H9 (cell line): ENCODE data around the gene RAX2. TPM values are rescaled to one million over a fixed set of nuclear protein-coding genes. Genes with fewer than 3 reads are reported as not detected.

Experiments used
- DNase-seq: peaks from one replicate; pipeline ENCODE4 v3.0.0-alpha.2; 2017
- H2AFZ ChIP-seq: one replicate; pipeline ENCODE4 v1.6.1; 2013; ENCODE audit warnings: mild to moderate bottlenecking, low read length, control low read depth, moderate library complexity
- H2AK5ac ChIP-seq: 2 replicates; pipeline ENCODE4 v1.6.1; 2013; ENCODE audit warnings: low read length, control low read depth, mixed read lengths; ENCODE audit not compliant: insufficient read length
- H2BK120ac ChIP-seq: one replicate; pipeline ENCODE4 v1.6.1; 2013; ENCODE audit warnings: low read depth, mild to moderate bottlenecking, low read length, control low read depth, inconsistent platforms; ENCODE audit not compliant: poor library complexity, severe bottlenecking
- H2BK12ac ChIP-seq: 2 replicates; pipeline ENCODE4 v1.6.1; 2013; ENCODE audit warnings: low read length, control low read depth, mixed read lengths, low read depth; ENCODE audit not compliant: insufficient read length
- H2BK15ac ChIP-seq: 2 replicates; pipeline ENCODE4 v1.6.1; 2013; ENCODE audit warnings: low read depth, low read length, control low read depth
- H2BK20ac ChIP-seq: one replicate; pipeline ENCODE4 v1.6.1; 2013; ENCODE audit warnings: low read depth, mild to moderate bottlenecking, low read length, control low read depth, inconsistent platforms; ENCODE audit not compliant: poor library complexity, severe bottlenecking
- H2BK5ac ChIP-seq: 2 replicates; pipeline ENCODE4 v1.6.1; 2013; ENCODE audit warnings: low read length, control low read depth, mixed read lengths; ENCODE audit not compliant: insufficient read length
- H3K14ac ChIP-seq: 2 replicates; pipeline ENCODE4 v1.6.1; 2013; ENCODE audit warnings: low read length, control low read depth; ENCODE audit not compliant: insufficient read depth
- H3K18ac ChIP-seq: 2 replicates; pipeline ENCODE4 v1.6.1; 2013; ENCODE audit warnings: low read depth, mild to moderate bottlenecking, mixed read lengths, low read length, control low read depth; ENCODE audit not compliant: insufficient read length
- H3K23ac ChIP-seq: 2 replicates; pipeline ENCODE4 v1.6.1; 2013; ENCODE audit warnings: low read length, control low read depth, mixed read lengths, low read depth; ENCODE audit not compliant: insufficient read length
- H3K23me2 ChIP-seq: 2 replicates; pipeline ENCODE4 v1.6.1; 2013; ENCODE audit warnings: low read depth, mild to moderate bottlenecking, mixed read lengths, low read length, control low read depth; ENCODE audit not compliant: insufficient read length, poor library complexity, severe bottlenecking
- H3K27ac ChIP-seq: 2 replicates; pipeline ENCODE4 v1.5.1; 2013; ENCODE audit warnings: low read length, control low read depth, mixed read lengths, low read depth; ENCODE audit not compliant: insufficient read length
- H3K27me3 ChIP-seq: 2 replicates; pipeline ENCODE4 v1.6.1; 2013; ENCODE audit warnings: low read length, control low read depth, inconsistent platforms; ENCODE audit not compliant: insufficient read depth
- H3K4ac ChIP-seq: 2 replicates; pipeline ENCODE4 v1.6.1; 2013; ENCODE audit warnings: low read depth, mild to moderate bottlenecking, control low read depth, inconsistent platforms, low read length, moderate library complexity
- H3K4me1 ChIP-seq: 2 replicates; pipeline ENCODE4 v1.6.1; 2013; ENCODE audit warnings: low read length, control low read depth, inconsistent platforms; ENCODE audit not compliant: insufficient read depth
- H3K4me2 ChIP-seq: 2 replicates; pipeline ENCODE4 v1.6.1; 2013; ENCODE audit warnings: low read length, control low read depth, mixed read lengths; ENCODE audit not compliant: insufficient read length, insufficient read depth
- H3K56ac ChIP-seq: 2 replicates; pipeline ENCODE4 v1.6.1; 2013; ENCODE audit warnings: low read depth, mild to moderate bottlenecking, mixed read lengths, low read length, control low read depth; ENCODE audit not compliant: insufficient read length
- H3K79me1 ChIP-seq: 2 replicates; pipeline ENCODE4 v1.6.1; 2013; ENCODE audit warnings: low read depth, mild to moderate bottlenecking, moderate library complexity, low read length, control low read depth, inconsistent platforms; ENCODE audit not compliant: insufficient read depth, poor library complexity, severe bottlenecking
- H3K79me2 ChIP-seq: 2 replicates; pipeline ENCODE4 v1.6.1; 2013; ENCODE audit warnings: low read length, control low read depth, inconsistent platforms; ENCODE audit not compliant: insufficient read depth
- H3K9ac ChIP-seq: 2 replicates; pipeline ENCODE4 v1.6.1; 2013; ENCODE audit warnings: low read length, control low read depth, mixed read lengths; ENCODE audit not compliant: insufficient read length; ENCODE audit errors: extremely low read depth
- H3K9me3 ChIP-seq: one replicate; pipeline ENCODE4 v1.6.1; 2013; ENCODE audit warnings: low read depth, low read length, inconsistent platforms; ENCODE audit not compliant: control insufficient read depth
- H3T11ph ChIP-seq: one replicate; pipeline ENCODE4 v1.6.1; 2013; ENCODE audit warnings: mild to moderate bottlenecking, low read length, control low read depth, inconsistent platforms
- H4K20me1 ChIP-seq: one replicate; pipeline ENCODE4 v1.6.1; 2013; ENCODE audit not compliant: control insufficient read depth, insufficient read length, insufficient read depth
- H4K5ac ChIP-seq: 2 replicates; pipeline ENCODE4 v1.6.1; 2013; ENCODE audit warnings: low read depth, mild to moderate bottlenecking, mixed read lengths, low read length, control low read depth; ENCODE audit not compliant: insufficient read length
- H4K8ac ChIP-seq: replicated peaks from 2 replicates; pipeline ENCODE4 v1.6.1; 2013; ENCODE audit warnings: low read length, control low read depth, mixed read lengths, low read depth; ENCODE audit not compliant: insufficient read length
- H4K91ac ChIP-seq: 2 replicates; pipeline ENCODE4 v1.6.1; 2013; ENCODE audit warnings: low read depth, mild to moderate bottlenecking, moderate library complexity, mixed read lengths, low read length, control low read depth; ENCODE audit not compliant: insufficient read length
- H3K27ac Mint-ChIP-seq, 3 experiments: 2 replicates in 2 of 3; 3 replicates in 1 of 3; pipeline ENCODE4 v1.8.0; 2020 to 2021; ENCODE audit warnings: mixed read lengths in 3 of 3, mild to moderate bottlenecking in 1 of 3, moderate library complexity in 1 of 3
- H3K27me3 Mint-ChIP-seq: 2 replicates; pipeline ENCODE4 v1.8.0; 2021; ENCODE audit warnings: low read depth, mild to moderate bottlenecking, moderate library complexity, mixed read lengths
- H3K36me3 Mint-ChIP-seq, 3 experiments: 2 replicates in 2 of 3; 3 replicates in 1 of 3; pipeline ENCODE4 v1.8.0; 2020 to 2021; ENCODE audit warnings: low read depth in 3 of 3, mixed read lengths in 3 of 3; ENCODE audit not compliant: insufficient read depth in 1 of 3
- H3K4me1 Mint-ChIP-seq, 2 experiments: 2 replicates each; pipeline ENCODE4 v1.8.0; 2020; ENCODE audit warnings: mixed read lengths in 2 of 2
- H3K4me3 Mint-ChIP-seq, 2 experiments: 2 replicates in 1 of 2; 3 replicates in 1 of 2; pipeline ENCODE4 v1.8.0; 2020 to 2021; ENCODE audit warnings: mild to moderate bottlenecking in 2 of 2, mixed read lengths in 2 of 2, moderate library complexity in 1 of 2
- H3K9me3 Mint-ChIP-seq, 2 experiments: 2 replicates in 1 of 2; 3 replicates in 1 of 2; pipeline ENCODE4 v1.8.0; 2020; ENCODE audit warnings: mild to moderate bottlenecking in 2 of 2, mixed read lengths in 2 of 2, moderate library complexity in 1 of 2
- WGBS: extraction: QIAGEN DNeasy Blood & Tissue Kit; methylation state at CpG from one replicate; pipeline ENCODE4 v1.1.7; 2013; ENCODE audit warnings: missing lambda C conversion rate, low lambda C conversion rate, mixed read lengths; ENCODE audit not compliant: insufficient read length; ENCODE audit errors: extremely low coverage; 5-methylcytosine and 5-hydroxymethylcytosine counted together
- total RNA-seq: library from RNA; stranded (reverse); gene quantifications from 2 replicates; pipeline ENCODE4 v1.2.1, GENCODE V29; 2021
- TF ChIP-seq, protein P1 (sequence below): fragments of 200-600 bp; sonication (generic); conservative IDR thresholded peaks from 3 replicates; pipeline ENCODE4 v1.8.0; 2021; ENCODE audit warnings: antibody characterized with exemption, mild to moderate bottlenecking

The RAX2 gene
- total RNA-seq, 1 experiment from 2014 or later, result not detected

DNA sequence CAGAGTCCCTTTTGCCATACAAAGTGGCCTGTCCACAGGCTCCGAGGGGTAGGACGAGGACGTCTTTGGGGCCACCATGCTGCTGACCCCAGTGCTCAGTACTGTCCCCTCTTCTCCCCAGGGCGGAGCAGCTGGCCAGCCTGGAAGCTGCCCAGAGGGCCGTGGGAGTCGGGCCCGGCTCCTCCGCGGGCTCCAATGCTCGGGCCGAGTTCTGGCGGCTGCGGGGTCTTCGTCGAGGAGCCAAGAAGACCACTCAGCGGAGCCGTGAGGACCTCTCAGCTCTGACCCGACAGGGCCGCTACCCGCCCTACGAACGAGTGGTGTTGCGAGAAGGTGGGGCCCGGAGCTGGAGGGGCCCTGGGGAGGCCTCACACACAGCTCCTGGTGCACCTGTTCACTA lies 31.6 kb downstream of the RAX2 start:
- Histone ChIP-seq H3K14ac (no peak overlapping the region), H3K79me1 (no peaks in the 10 kb centered on the region), H3K27me3 (no peaks in the 10 kb centered on the region), H2BK120ac (no peak overlapping the region), H3K23ac (no peak overlapping the region), H3K9ac (no peak overlapping the region), H2AK5ac (no peak overlapping the region), H2BK15ac (no peak overlapping the region), H3K23me2 (no peaks in the 10 kb centered on the region), H2AFZ (no peak overlapping the region), H3K79me2 (no peaks in the 10 kb centered on the region), H4K20me1 (no peaks in the 10 kb centered on the region), H2BK5ac (no peak overlapping the region), H2BK12ac (no peak overlapping the region), H3K4ac (no peak overlapping the region), H4K91ac (no peak overlapping the region), H3T11ph (no peak overlapping the region), H3K56ac (no peak overlapping the region), H3K4me2 (no peak overlapping the region), H4K8ac (no peak overlapping the region), H2BK20ac (no peak overlapping the region), H3K4me1 (no peaks in the 10 kb centered on the region), H4K5ac (no peak overlapping the region), H3K9me3 (no peaks in the 10 kb centered on the region), H3K18ac (no peak overlapping the region), H3K27ac (no peak overlapping the region)
- H3K4me3 Mint-ChIP-seq, result no peak overlapping the region
- H3K27me3 Mint-ChIP-seq, result no peaks in the 10 kb centered on the region; the same call in 1 of the 2 replicates
- H3K9me3 Mint-ChIP-seq, result no peaks in the 10 kb centered on the region
- no peaks in the 10 kb centered on the region for H3K4me1 Mint-ChIP-seq
- no peak for DNase-seq
- WGBS, result no CpG with 5 or more reads among the region's 24 CpGs
- H3K36me3 Mint-ChIP-seq, result peaks cover 0 to 23% (median 13%) of the 10 kb centered on the region in 3 experiments; a peak in 5 of 7 replicates
- TF ChIP-seq, protein P1, sequence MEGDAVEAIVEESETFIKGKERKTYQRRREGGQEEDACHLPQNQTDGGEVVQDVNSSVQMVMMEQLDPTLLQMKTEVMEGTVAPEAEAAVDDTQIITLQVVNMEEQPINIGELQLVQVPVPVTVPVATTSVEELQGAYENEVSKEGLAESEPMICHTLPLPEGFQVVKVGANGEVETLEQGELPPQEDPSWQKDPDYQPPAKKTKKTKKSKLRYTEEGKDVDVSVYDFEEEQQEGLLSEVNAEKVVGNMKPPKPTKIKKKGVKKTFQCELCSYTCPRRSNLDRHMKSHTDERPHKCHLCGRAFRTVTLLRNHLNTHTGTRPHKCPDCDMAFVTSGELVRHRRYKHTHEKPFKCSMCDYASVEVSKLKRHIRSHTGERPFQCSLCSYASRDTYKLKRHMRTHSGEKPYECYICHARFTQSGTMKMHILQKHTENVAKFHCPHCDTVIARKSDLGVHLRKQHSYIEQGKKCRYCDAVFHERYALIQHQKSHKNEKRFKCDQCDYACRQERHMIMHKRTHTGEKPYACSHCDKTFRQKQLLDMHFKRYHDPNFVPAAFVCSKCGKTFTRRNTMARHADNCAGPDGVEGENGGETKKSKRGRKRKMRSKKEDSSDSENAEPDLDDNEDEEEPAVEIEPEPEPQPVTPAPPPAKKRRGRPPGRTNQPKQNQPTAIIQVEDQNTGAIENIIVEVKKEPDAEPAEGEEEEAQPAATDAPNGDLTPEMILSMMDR, result no peak
- no peak overlapping the region for H3K27ac Mint-ChIP-seq
